ENCODE data around the gene CCDC24. TPM values are rescaled to one million over a fixed set of nuclear protein-coding genes. Genes with fewer than 3 reads are reported as not detected.

CCDC24 gene
- total and polyA plus RNA-seq, 2 of the 13 experiments (the other 11 are each of a cell fraction or from before 2014, with no cell fraction given), result 1.4 to 2.9 TPM

- TF ChIP-seq THAP8 (CRISPR knock-in tag; IDR thresholded peaks at IDR 0.05; ENCODE audit: borderline replicate concordance), result no peak
- no peak for TF ChIP-seq NRL (CRISPR knock-in tag; IDR thresholded peaks at IDR 0.05; ENCODE audit: borderline replicate concordance)
- no peak for TF ChIP-seq ETS1 (CRISPR knock-in tag; IDR thresholded peaks at IDR 0.05)
- no peak for TF ChIP-seq ERF (CRISPR knock-in tag; IDR thresholded peaks at IDR 0.05)
- TF ChIP-seq ZNF580 (CRISPR knock-in tag; IDR thresholded peaks at IDR 0.05; ENCODE audit: borderline replicate concordance, low read depth), result no peak
- no peak for TF ChIP-seq ZNF589 (CRISPR knock-in tag; conservative IDR thresholded peaks at IDR 0.05)
- no peak for TF ChIP-seq YEATS2 (CRISPR knock-in tag; IDR thresholded peaks at IDR 0.05; ENCODE audit: borderline replicate concordance)
- TF ChIP-seq HNF4A (CRISPR knock-in tag; IDR thresholded peaks at IDR 0.05), result no peak
- TF ChIP-seq RFX3 (CRISPR knock-in tag; IDR thresholded peaks at IDR 0.05), result no peak
- no peak for TF ChIP-seq ZNF781 (CRISPR knock-in tag; IDR thresholded peaks at IDR 0.05; ENCODE audit: borderline replicate concordance, not compliant biosample characterization)
- TF ChIP-seq NAIF1 (CRISPR knock-in tag; IDR thresholded peaks at IDR 0.05; ENCODE audit: borderline replicate concordance), result no peak
- TF ChIP-seq ATRX (CRISPR knock-in tag; IDR thresholded peaks at IDR 0.05; ENCODE audit: borderline replicate concordance), result no peak
- no peak for TF ChIP-seq ZBTB46 (CRISPR knock-in tag; IDR thresholded peaks at IDR 0.05; ENCODE audit: borderline replicate concordance)
Measured at GRCh38 chr1:44037154-44037553, 45.8 kb downstream of the CCDC24 start (continued).

All from HepG2 (cell line).